IMR-90 (cell line): ENCODE results near the gene AFDN. TPM values are rescaled to one million over a fixed set of nuclear protein-coding genes. Genes with fewer than 3 reads are reported as not detected.

Experiments used
- ATAC-seq: fragments of 200-7000 bp; cut with Tn5 transposase; 2 replicates; pipeline ENCODE4 v1.9.1; 2020; ENCODE audit warnings: low read depth, mild to moderate bottlenecking, moderate library complexity
- BruUV-seq: library from RNA; stranded (reverse); fragments of 400-500 nt; replicated peaks from 2 replicates; lab custom pipeline; 2021; lab: Mats Ljungman, UMichigan
- CTCF ChIA-PET: fragments of 300-600 bp; formaldehyde crosslinking; extraction: SDS; loops from one replicate; lab custom pipeline; 2021; ENCODE audit warnings: antibody characterized with exemption; lab: Yijun Ruan, JAX
- POLR2A ChIA-PET: fragments of 300-600 bp; sonication (Branson Sonifier 250); formaldehyde crosslinking; loops from one replicate; lab custom pipeline; 2022; ENCODE audit warnings: antibody characterized with exemption; ENCODE audit not compliant: unreplicated experiment; lab: Charles Lee
- DNase-seq: peaks from one replicate; pipeline ENCODE4 v3.0.0; 2013
- H2AFZ ChIP-seq: replicated peaks from 2 replicates; pipeline ENCODE3; 2013; ENCODE audit warnings: low read length, mild to moderate bottlenecking; ENCODE audit not compliant: poor library complexity
- H2AK5ac ChIP-seq: 2 replicates; pipeline ENCODE4 v1.6.1; 2013; ENCODE audit warnings: low read depth, low read length, inconsistent platforms
- H2AK9ac ChIP-seq: replicated peaks from 2 replicates; pipeline ENCODE3; 2013; ENCODE audit warnings: mild to moderate bottlenecking, low read depth, low read length, moderate library complexity; ENCODE audit not compliant: poor library complexity
- H2BK120ac ChIP-seq: 2 replicates; pipeline ENCODE4 v1.6.1; 2013; ENCODE audit warnings: low read depth, low read length, inconsistent platforms
- H2BK15ac ChIP-seq: 3 replicates; pipeline ENCODE4 v1.6.1; 2013; ENCODE audit warnings: low read depth, low read length, inconsistent platforms
- H2BK20ac ChIP-seq: 2 replicates; pipeline ENCODE4 v1.6.1; 2013; ENCODE audit warnings: low read depth, mild to moderate bottlenecking, inconsistent platforms, low read length, moderate library complexity
- H2BK5ac ChIP-seq: 2 replicates; pipeline ENCODE4 v1.6.1; 2013; ENCODE audit warnings: mild to moderate bottlenecking, low read depth, low read length, inconsistent platforms; ENCODE audit not compliant: poor library complexity, severe bottlenecking
- H3K14ac ChIP-seq: replicated peaks from 2 replicates; pipeline ENCODE4 v1.6.1; 2013; ENCODE audit warnings: low read depth, low read length, inconsistent platforms
- H3K18ac ChIP-seq: 2 replicates; pipeline ENCODE4 v1.6.1; 2013; ENCODE audit warnings: low read depth, low read length, control low read depth
- H3K23ac ChIP-seq: 2 replicates; pipeline ENCODE4 v1.6.1; 2013; ENCODE audit warnings: low read depth, low read length, inconsistent platforms
- H3K27ac ChIP-seq: 2 replicates; pipeline ENCODE4 v1.5.1; 2013; ENCODE audit warnings: mild to moderate bottlenecking, control low read depth, low read length; ENCODE audit not compliant: insufficient read depth
- H3K27me3 ChIP-seq: 2 replicates; pipeline ENCODE4 v1.6.1; 2013; ENCODE audit warnings: low read length; ENCODE audit not compliant: control insufficient read depth, insufficient read depth
- H3K36me3 ChIP-seq: 2 replicates; pipeline ENCODE4 v1.6.1; 2013; ENCODE audit warnings: low read length, mixed read lengths; ENCODE audit not compliant: control insufficient read depth, insufficient read depth
- H3K4ac ChIP-seq: 2 replicates; pipeline ENCODE4 v1.6.1; 2013; ENCODE audit warnings: low read depth, low read length, inconsistent platforms
- H3K4me1 ChIP-seq: 2 replicates; pipeline ENCODE4 v1.6.1; 2013; ENCODE audit warnings: low read length, mixed read lengths; ENCODE audit not compliant: control insufficient read depth, insufficient read depth
- H3K4me2 ChIP-seq: 2 replicates; pipeline ENCODE4 v1.6.1; 2013; ENCODE audit warnings: low read depth, mild to moderate bottlenecking, control low read depth, low read length, moderate library complexity
- H3K4me3 ChIP-seq: 2 replicates; pipeline ENCODE4 v1.5.1; 2013; ENCODE audit warnings: low read depth, mild to moderate bottlenecking, control low read depth, low read length, moderate library complexity; ENCODE audit not compliant: insufficient read depth
- H3K56ac ChIP-seq: 2 replicates; pipeline ENCODE4 v1.6.1; 2013; ENCODE audit warnings: low read length, inconsistent platforms; ENCODE audit not compliant: insufficient read depth; ENCODE audit errors: extremely low read depth
- H3K79me1 ChIP-seq, 2 experiments: 2 replicates each; pipeline ENCODE4 v1.6.1; 2013; ENCODE audit warnings: low read length in 2 of 2, inconsistent platforms in 1 of 2, low read depth in 1 of 2
- H3K9ac ChIP-seq: 2 replicates; pipeline ENCODE4 v1.6.1; 2013; ENCODE audit warnings: low read depth, low read length, control low read depth
- H3K9me1 ChIP-seq: 2 replicates; pipeline ENCODE4 v1.6.1; 2013; ENCODE audit warnings: low read length, inconsistent platforms; ENCODE audit not compliant: insufficient read depth
- H3K9me3 ChIP-seq: 2 replicates; pipeline ENCODE4 v1.6.1; 2013; ENCODE audit warnings: low read length; ENCODE audit not compliant: control insufficient read depth, insufficient read depth
- H4K20me1 ChIP-seq: 2 replicates; pipeline ENCODE4 v1.6.1; 2013; ENCODE audit warnings: low read length, inconsistent platforms; ENCODE audit not compliant: insufficient read depth
- H4K5ac ChIP-seq: 2 replicates; pipeline ENCODE4 v1.6.1; 2013; ENCODE audit warnings: mild to moderate bottlenecking, low read depth, low read length, control low read depth
- H4K8ac ChIP-seq, 2 experiments: 2 replicates each; pipeline ENCODE4 v1.6.1; 2013; ENCODE audit warnings: low read depth in 2 of 2, low read length in 2 of 2, control low read depth in 1 of 2, inconsistent platforms in 1 of 2
- H4K91ac ChIP-seq: 2 replicates; pipeline ENCODE4 v1.6.1; 2013; ENCODE audit warnings: low read depth, low read length, inconsistent platforms; ENCODE audit not compliant: insufficient read depth
- BHLHE40 ChIP-seq: fragments of 150-350 bp; IDR thresholded peaks from 2 replicates; pipeline ENCODE4 v1.6.1; 2016; ENCODE audit warnings: mild to moderate bottlenecking, low read depth, low read length
- CEBPB ChIP-seq: IDR thresholded peaks from 2 replicates; pipeline ENCODE4 v1.6.1; 2012; ENCODE audit warnings: low read depth, low read length, improper control_type of control experiment
- CHD1 ChIP-seq: IDR thresholded peaks from 2 replicates; pipeline ENCODE4 v1.6.1; 2012; ENCODE audit warnings: low read depth, low read length, improper control_type of control experiment
- CTCF ChIP-seq: conservative IDR thresholded peaks from 2 replicates; pipeline ENCODE4 v1.5.1; 2012; ENCODE audit warnings: mild to moderate bottlenecking, low read depth, low read length, improper control_type of control experiment
- ELK1 ChIP-seq: fragments of 150-350 bp; IDR thresholded peaks from 2 replicates; pipeline ENCODE4 v1.6.1; 2016; ENCODE audit warnings: low read depth, mild to moderate bottlenecking, low read length, moderate library complexity, borderline replicate concordance
- MAFK ChIP-seq: IDR thresholded peaks from 2 replicates; pipeline ENCODE4 v1.6.1; 2012; ENCODE audit warnings: low read depth, low read length, improper control_type of control experiment
- MAZ ChIP-seq: IDR thresholded peaks from 2 replicates; pipeline ENCODE4 v1.6.1; 2012; ENCODE audit warnings: low read depth, mild to moderate bottlenecking, low read length, improper control_type of control experiment, moderate library complexity, borderline replicate concordance
- MXI1 ChIP-seq: IDR thresholded peaks from 2 replicates; pipeline ENCODE4 v1.6.1; 2012; ENCODE audit warnings: low read depth, mild to moderate bottlenecking, low read length, moderate library complexity, borderline replicate concordance
- NFE2L2 ChIP-seq: fragments of 150-350 bp; IDR thresholded peaks from 2 replicates; pipeline ENCODE4 v1.6.1; 2016; ENCODE audit warnings: low read depth, mild to moderate bottlenecking, low read length
- RAD21 ChIP-seq: IDR thresholded peaks from 2 replicates; pipeline ENCODE4 v1.6.1; 2012; ENCODE audit warnings: low read length, improper control_type of control experiment
- RCOR1 ChIP-seq: IDR thresholded peaks from 2 replicates; pipeline ENCODE4 v1.6.1; 2012; ENCODE audit warnings: mild to moderate bottlenecking, low read length, improper control_type of control experiment; ENCODE audit not compliant: insufficient replicate concordance
- RFX5 ChIP-seq: IDR thresholded peaks from 2 replicates; pipeline ENCODE4 v1.8.0; 2012; ENCODE audit warnings: low read depth, mild to moderate bottlenecking, low read length, moderate library complexity
- SMC3 ChIP-seq: fragments of 150-350 bp; IDR thresholded peaks from 2 replicates; pipeline ENCODE4 v1.6.1; 2016; ENCODE audit warnings: low read depth, mild to moderate bottlenecking, antibody characterized with exemption, low read length, moderate library complexity
- USF2 ChIP-seq: fragments of 150-350 bp; IDR thresholded peaks from 2 replicates; pipeline ENCODE4 v1.6.1; 2017; ENCODE audit warnings: mild to moderate bottlenecking, antibody characterized with exemption, low read length, low read depth
- WGBS, 2 experiments: methylation state at CpG; one replicate each; pipeline versions ENCODE4 v1.1.5 to v1.1.7; 2013; ENCODE audit warnings: missing lambda C conversion rate in 2 of 2; ENCODE audit not compliant: insufficient read length in 1 of 2; ENCODE audit errors: extremely low coverage in 2 of 2; 5-methylcytosine and 5-hydroxymethylcytosine counted together
- dilution Hi-C: fragments of 300-500 bp; cut with HindIII; formaldehyde crosslinking; loops from one replicate; pipeline ENCODE4 v1.14.3; 2018; ENCODE audit warnings: low sequenced_read_pairs; ENCODE audit not compliant: unreplicated experiment
- in situ Hi-C: fragments of 300-500 bp; cut with MboI; formaldehyde crosslinking; loops from 3 replicates; pipeline ENCODE4 v1.14.3; 2019; ENCODE audit warnings: low sequenced_read_pairs, inconsistent platforms, mixed read lengths
- intact Hi-C: fragments of 100-400 bp; cut with micrococcal nuclease; formaldehyde crosslinking; loops from 2 replicates; pipeline ENCODE4 v1.10.0; 2022
- polyA plus RNA-seq, 3 experiments: library from polyadenylated mRNA; depleted of rRNA; stranded (reverse); fragments of >200 nt; gene quantifications; 2 replicates each; pipeline ENCODE4 v1.2.3, GENCODE V29; 2012; ENCODE audit warnings: low replicate concordance in 1 of 3
- total RNA-seq: library from RNA; depleted of rRNA; stranded (reverse); fragments of >200 nt; gene quantifications from 2 replicates; pipeline ENCODE4 v1.2.3, GENCODE V29; 2012

Gene AFDN
- total and polyA plus RNA-seq, 2 of the 4 experiments (the other 2 are of a cell fraction) = 11.6 to 20.8 TPM

- no peak for ATAC-seq
- TF ChIP-seq RFX5 (no peak), MXI1 (no peak), USF2 (no peak), BHLHE40 (no peak), MAFK (no peak), MAZ (no peak), CHD1 (no peak), CTCF (no peak), ELK1 (no peak), SMC3 (no peak), CEBPB (no peak), RCOR1 (no peak), NFE2L2 (no peak), RAD21 (no peak)
- Histone ChIP-seq H3K9ac (no peak overlapping the region), H4K91ac (no peak overlapping the region), H3K18ac (no peak overlapping the region), H2BK15ac (no peak overlapping the region), H3K4me1 (no peaks in the 10 kb centered on the region), H3K4ac (no peak overlapping the region), H3K4me2 (no peak overlapping the region), H3K14ac (no peak overlapping the region), H2AFZ (no peak overlapping the region), H3K4me3 (no peak overlapping the region), H3K9me3 (no peaks in the 10 kb centered on the region), H4K8ac (no peak overlapping the region), H3K56ac (no peak overlapping the region), H3K9me1 (no peaks in the 10 kb centered on the region), H2BK5ac (no peak overlapping the region), H4K20me1 (no peaks in the 10 kb centered on the region), H3K23ac (no peak overlapping the region), H2BK20ac (no peak overlapping the region), H3K79me1 (peaks cover 0 to 4% of the 10 kb centered on the region in 2 experiments; a peak in 1 of 4 replicates), H2AK9ac (no peak overlapping the region), H3K27ac (no peak overlapping the region), H2AK5ac (no peak overlapping the region), H4K5ac (no peak overlapping the region), H3K36me3 (peaks cover 17% of the 10 kb centered on the region), H3K27me3 (no peaks in the 10 kb centered on the region), H2BK120ac (no peak overlapping the region)
- 100% methylated on average over 1 of the region's 8 CpGs; no CpG with 5 or more reads in 1 of the 2 experiments for WGBS, 2 experiments
- BruUV-seq = no TSS peak
- intact Hi-C loops = no loop called here
- CTCF ChIA-PET = no interaction called here
- POLR2A ChIA-PET = no interaction called here
- in situ Hi-C loops = no loop called here
- dilution Hi-C loops = no loop called here
- DNase-seq = no peak
Measured at GRCh38 chr6:167963589-167964057, 136.9 kb downstream of the AFDN start.
